Ishikawa (cell line): Measurements from ENCODE around the gene PACSIN2.

Experiments used
- CEBPB ChIP-seq: IDR thresholded peaks from 2 replicates; pipeline ENCODE4 v1.6.1; 2012
- CREB1 ChIP-seq: IDR thresholded peaks from 2 replicates; pipeline ENCODE4 v1.6.1; 2012; ENCODE audit warnings: low read depth
- EGR1 ChIP-seq: IDR thresholded peaks from 2 replicates; pipeline ENCODE4 v1.6.1; 2012
- EP300 ChIP-seq: IDR thresholded peaks from 2 replicates; pipeline ENCODE4 v1.6.1; 2012; ENCODE audit warnings: borderline replicate concordance
- FOXM1 ChIP-seq: IDR thresholded peaks from 2 replicates; pipeline ENCODE4 v1.6.1; 2012; ENCODE audit warnings: low read depth, borderline replicate concordance
- MAX ChIP-seq: IDR thresholded peaks from 2 replicates; pipeline ENCODE4 v1.6.1; 2012
- NFIC ChIP-seq: IDR thresholded peaks from 2 replicates; pipeline ENCODE4 v1.6.1; 2012
- RAD21 ChIP-seq: IDR thresholded peaks from 2 replicates; pipeline ENCODE4 v1.6.1; 2012; ENCODE audit warnings: low read depth
- REST ChIP-seq: IDR thresholded peaks from 2 replicates; pipeline ENCODE4 v1.6.1; 2012; ENCODE audit warnings: low read depth, mild to moderate bottlenecking
- TAF1 ChIP-seq: IDR thresholded peaks from 2 replicates; pipeline ENCODE4 v1.6.1; 2012; ENCODE audit warnings: low read depth, mild to moderate bottlenecking
- TCF12 ChIP-seq: IDR thresholded peaks from 2 replicates; pipeline ENCODE4 v1.6.1; 2012; ENCODE audit warnings: low read depth
- TEAD4 ChIP-seq: IDR thresholded peaks from 2 replicates; pipeline ENCODE4 v1.6.1; 2012
- USF1 ChIP-seq: IDR thresholded peaks from 2 replicates; pipeline ENCODE4 v1.6.1; 2012
- YY1 ChIP-seq: IDR thresholded peaks from 2 replicates; pipeline ENCODE4 v1.6.1; 2012; ENCODE audit warnings: low read depth
- ZBTB7A ChIP-seq: IDR thresholded peaks from 2 replicates; pipeline ENCODE4 v1.6.1; 2012; ENCODE audit warnings: low read depth

The PACSIN2 gene

GRCh38 chr22:43008921-43009320, 6.0 kb downstream of the PACSIN2 start:
- TF ChIP-seq REST, result no peak
- TF ChIP-seq ZBTB7A, result no peak
- no peak for TF ChIP-seq NFIC
- no peak for TF ChIP-seq TEAD4
- no peak for TF ChIP-seq USF1
- TF ChIP-seq EP300, result no peak
- no peak for TF ChIP-seq CEBPB
- no peak for TF ChIP-seq MAX
- TF ChIP-seq EGR1, result no peak
- no peak for TF ChIP-seq YY1
- TF ChIP-seq CREB1, result no peak
- TF ChIP-seq FOXM1, result no peak
- no peak for TF ChIP-seq RAD21
- no peak for TF ChIP-seq TCF12
- no peak for TF ChIP-seq TAF1

- TF ChIP-seq FOXM1, result no peak
- TF ChIP-seq CREB1, result no peak
- no peak for TF ChIP-seq ZBTB7A
- no peak for TF ChIP-seq TAF1
- TF ChIP-seq YY1, result no peak
- no peak for TF ChIP-seq MAX
- TF ChIP-seq NFIC, result no peak
- TF ChIP-seq TEAD4, result no peak
- TF ChIP-seq CEBPB, result no peak
- TF ChIP-seq USF1, result no peak
- TF ChIP-seq EGR1, result no peak
Measured at GRCh38 chr22:43008509-43008908, 6.4 kb downstream of the PACSIN2 start.

GRCh38 chr22:43007519-43008102, 7.3 kb downstream of the PACSIN2 start:
- TF ChIP-seq TAF1 (no peak), ZBTB7A (no peak), FOXM1 (no peak), REST (no peak), TEAD4 (no peak), NFIC (no peak), EGR1 (no peak), TCF12 (no peak), RAD21 (no peak), MAX (no peak), USF1 (no peak), CREB1 (no peak), YY1 (no peak), EP300 (no peak), CEBPB (no peak)

- TF ChIP-seq NFIC, result no peak
- TF ChIP-seq TEAD4, result no peak
- TF ChIP-seq REST, result no peak
- no peak for TF ChIP-seq CEBPB
- TF ChIP-seq USF1, result no peak
- no peak for TF ChIP-seq EP300
- TF ChIP-seq TCF12, result no peak
- TF ChIP-seq RAD21, result no peak
- TF ChIP-seq FOXM1, result no peak
- no peak for TF ChIP-seq TAF1
- TF ChIP-seq YY1, result no peak
- no peak for TF ChIP-seq MAX
- TF ChIP-seq CREB1, result no peak
- no peak for TF ChIP-seq ZBTB7A
- TF ChIP-seq EGR1, result no peak
Measured at GRCh38 chr22:43006753-43007152, 8.2 kb downstream of the PACSIN2 start.
